DMS 273 (cell line): ENCODE results near the gene SNCAIP.
"Not testable (repeated sequence)": the region's sequence is repeated elsewhere in the genome, so short reads cannot be mapped to it uniquely, and the experiment has no call there.

Experiments used
- DNase-seq: peaks from one replicate; lab custom pipeline; 2025; ENCODE audit not compliant: unreplicated experiment; lab: John Stamatoyannopoulos, UW

SNCAIP gene

DNA sequence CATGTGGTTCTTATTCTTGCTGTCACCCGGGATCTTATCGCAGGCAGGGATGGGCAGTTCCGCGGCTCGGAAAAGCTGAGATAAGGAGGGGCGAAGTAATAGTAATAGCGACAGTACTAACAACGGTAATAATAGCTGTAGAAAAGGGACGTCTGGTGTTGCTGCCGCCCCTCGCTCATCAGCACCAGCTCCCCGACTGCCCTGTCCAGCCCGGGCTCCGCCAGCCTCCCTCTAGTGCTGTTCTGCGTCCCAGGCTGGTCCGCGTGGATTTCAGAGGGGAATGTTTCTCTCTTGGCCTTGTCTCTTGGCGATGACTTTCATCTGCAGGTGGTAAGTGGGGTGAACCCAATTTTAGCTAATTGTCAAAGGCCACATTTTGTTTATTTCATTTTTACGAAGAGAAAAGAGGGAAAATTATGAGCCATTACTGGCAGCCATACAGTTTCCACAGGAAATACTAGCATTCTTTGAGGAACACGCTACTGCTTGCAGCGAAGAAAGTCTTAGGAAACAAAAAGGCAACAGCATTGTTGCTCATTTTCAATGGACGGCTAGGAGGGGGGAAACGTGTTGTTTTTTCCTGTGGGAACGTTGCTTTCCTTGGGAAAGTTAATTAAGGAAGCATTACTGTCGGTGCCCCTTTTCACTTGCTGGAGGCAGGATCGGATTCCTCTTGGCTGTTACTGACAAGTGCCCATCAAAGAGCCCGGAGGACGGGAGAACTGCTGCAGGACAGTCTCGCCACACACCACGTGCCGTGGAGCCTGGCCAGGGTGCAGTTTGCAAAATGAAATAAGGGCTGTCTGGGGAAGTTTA lies 762 bp downstream of the SNCAIP start:
- DNase-seq = peak; percentile 52

DNA sequence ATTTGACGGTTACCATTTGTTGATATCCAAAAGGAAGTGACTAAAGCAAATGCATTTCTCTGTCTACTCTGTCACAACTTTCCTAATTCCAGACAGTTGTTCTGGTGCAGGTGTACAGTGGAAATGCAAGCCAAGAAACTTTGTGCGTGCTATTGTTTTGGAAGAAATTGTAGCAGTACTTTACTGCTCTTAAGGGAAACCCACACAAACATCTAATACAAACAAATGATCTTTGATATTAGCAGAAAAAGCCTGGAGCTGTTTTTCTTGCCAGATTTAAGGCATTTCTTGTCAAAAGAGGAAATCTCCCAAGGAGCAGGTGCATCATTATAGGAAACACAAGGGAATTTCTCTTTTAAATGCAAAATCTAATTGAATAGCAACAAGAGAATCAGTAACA lies 2.0 kb downstream of the SNCAIP start:
- no peak for DNase-seq

DNA sequence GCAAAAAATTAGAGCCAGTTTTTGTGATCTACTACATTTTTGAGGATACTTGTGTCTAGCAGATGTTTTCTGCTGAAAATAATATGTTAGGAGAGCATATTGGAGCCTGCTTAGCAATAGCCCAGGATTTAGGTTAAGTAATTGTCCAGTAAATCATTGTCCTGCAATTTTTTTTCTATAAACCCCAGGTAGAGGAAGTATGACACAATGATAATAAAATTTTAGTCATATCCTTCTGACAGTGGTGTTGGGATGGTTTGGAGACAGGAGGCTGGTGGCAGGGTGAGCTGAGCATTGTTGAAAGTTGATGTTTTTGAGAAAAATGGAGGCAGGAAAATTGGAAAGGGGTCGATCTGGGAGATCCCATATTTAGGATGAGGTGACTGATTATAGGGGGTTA lies 3.5 kb downstream of the SNCAIP start:
- DNase-seq = no peak

DNA sequence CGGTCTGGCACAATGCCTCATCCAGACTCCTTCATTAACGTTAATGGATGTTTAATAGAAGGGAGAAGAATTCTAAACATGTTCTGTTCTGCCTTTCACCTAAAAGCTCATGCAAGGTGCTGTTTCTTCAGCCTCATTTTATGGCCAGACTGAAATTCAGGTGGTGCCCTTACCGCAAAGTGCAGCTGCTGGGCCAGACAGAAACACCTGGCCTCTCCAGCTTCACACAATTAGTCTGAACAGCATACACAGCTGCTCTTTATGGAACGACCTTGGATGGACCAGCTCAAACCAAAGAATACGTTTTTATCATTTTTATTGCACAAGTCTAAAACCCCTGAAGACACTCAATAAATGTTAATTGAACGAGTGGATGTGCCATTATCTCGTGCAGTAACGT lies 4.6 kb downstream of the SNCAIP start:
- no peak for DNase-seq

DNA sequence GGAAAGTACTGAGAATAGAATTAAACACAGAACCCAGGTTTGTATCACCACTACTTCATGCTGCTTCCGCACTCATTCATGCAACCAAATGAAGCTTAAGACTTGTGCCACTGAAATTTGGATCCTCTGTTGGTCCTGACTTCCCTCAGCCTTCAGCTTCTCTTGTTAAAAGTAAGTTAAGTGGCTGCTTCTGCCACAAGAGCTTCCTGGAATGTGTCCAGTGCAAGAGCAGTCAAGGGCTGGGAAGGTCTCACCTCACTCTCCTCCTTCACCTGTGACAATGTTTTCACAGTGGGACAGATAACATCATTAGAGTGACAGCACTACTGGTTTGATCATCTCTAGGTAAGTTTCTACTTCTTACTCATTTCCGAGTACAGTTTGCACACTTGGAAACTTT lies 7.9 kb downstream of the SNCAIP start:
- no peak for DNase-seq

DNA sequence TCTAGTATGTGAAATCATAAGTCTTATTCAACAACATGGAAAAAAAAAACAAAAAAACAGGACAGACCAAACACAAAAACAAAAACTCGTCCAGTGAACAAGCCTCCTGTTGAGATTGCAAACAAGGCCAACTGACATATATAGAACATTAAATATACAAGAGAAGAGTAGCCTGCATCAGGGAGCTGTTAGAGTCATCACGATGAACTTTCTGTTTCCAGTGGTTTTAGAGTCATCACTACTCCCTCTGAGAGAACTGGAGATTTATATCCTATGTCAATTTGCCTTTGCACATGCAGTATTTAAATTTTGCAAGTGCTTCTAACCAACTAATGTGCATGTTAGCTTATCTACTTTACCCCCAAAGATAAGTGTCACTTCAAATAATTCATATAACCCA lies 9.9 kb downstream of the SNCAIP start:
- no peak for DNase-seq

DNA sequence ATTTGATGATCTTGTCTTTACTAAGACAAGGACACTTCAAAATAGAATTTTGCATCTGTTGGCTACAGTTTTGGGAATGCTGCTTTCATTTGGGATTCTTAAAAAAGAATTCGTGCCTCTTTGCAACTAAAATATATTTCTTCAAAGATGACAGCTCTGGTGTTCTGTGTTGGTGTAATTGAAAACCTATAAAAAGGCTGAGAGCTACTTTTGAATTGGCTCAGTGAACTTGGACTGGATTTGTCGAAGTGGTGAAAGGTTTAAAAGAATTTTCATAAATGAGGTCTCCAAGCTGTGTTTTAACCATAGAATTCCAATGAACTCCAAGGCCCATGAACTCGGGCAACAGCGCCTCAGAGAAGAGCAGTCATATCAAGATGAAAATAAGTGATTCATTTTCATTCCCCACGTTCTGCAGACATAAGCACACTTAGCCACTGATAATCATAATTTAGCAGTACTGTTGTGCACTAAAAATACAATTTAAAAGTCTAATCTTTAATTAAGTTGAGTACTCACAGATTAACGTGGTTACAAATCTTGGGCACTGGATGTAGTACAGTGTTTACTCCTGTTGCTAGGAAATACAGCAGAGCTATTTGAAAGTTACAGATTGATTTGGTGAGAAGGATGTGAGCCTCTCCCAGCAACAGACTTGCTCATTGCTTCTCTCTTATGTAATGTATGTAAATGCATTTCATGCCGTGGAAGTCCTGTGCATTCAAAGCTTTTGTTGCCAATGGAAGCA lies 10.9 kb downstream of the SNCAIP start:
- DNase-seq = no peak

DNA sequence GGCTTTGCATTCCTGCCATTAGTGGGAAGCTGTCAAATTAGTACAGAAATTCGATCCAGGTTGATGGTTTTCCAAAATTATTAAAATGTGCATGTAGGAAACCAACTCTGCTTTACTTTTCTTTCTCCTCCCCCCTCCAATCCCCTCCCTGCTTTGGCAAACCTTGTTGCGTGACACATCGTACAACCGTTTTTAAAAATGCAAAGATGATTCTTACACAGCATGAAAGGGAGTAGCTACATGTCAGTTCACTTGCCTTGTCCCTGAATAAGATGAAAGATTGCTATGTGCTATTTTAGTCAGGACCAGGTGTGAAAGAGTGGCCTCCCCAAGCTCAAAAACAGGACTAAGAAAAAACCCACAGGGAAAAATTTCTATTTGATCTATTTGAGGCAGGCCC lies 11.7 kb downstream of the SNCAIP start:
- DNase-seq = no peak

DNA sequence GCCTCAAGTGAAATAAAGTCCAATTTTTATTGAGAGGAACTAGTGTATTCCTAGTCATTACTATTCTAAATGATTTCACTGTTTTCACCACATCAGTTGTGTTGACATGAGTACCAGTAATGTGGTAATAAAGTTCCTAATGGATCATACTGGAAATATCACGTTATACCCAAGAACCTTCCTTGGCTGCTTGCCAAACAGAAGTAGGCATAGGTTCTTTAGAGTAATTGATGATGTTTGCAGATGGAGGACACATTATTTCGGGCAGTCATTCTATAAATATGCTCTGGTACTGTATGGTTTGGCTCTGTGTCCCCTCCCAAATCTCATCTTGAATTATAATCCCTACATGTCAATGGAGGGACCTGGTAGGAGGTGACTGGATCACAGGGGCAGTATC lies 15.1 kb downstream of the SNCAIP start:
- DNase-seq = no peak

DNA sequence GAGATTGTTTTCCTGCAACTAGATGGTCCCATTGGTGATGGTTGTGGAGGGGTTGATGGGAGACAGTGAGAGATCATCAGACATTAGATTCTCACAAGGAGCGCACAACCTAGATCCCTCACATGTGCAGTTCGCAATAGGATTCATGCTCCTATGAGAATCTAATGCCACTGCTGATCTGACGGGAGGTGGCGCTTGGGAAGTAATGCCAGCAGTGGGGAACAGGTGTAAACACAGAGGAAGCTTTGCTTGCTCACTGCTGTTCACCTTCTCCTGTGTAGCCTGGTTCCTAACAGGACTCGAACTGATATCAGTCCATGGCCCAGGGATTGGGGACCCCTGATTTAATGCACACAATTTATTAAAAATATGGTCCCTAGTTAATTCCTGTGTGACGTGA lies 18.8 kb downstream of the SNCAIP start:
- DNase-seq = no peak

DNA sequence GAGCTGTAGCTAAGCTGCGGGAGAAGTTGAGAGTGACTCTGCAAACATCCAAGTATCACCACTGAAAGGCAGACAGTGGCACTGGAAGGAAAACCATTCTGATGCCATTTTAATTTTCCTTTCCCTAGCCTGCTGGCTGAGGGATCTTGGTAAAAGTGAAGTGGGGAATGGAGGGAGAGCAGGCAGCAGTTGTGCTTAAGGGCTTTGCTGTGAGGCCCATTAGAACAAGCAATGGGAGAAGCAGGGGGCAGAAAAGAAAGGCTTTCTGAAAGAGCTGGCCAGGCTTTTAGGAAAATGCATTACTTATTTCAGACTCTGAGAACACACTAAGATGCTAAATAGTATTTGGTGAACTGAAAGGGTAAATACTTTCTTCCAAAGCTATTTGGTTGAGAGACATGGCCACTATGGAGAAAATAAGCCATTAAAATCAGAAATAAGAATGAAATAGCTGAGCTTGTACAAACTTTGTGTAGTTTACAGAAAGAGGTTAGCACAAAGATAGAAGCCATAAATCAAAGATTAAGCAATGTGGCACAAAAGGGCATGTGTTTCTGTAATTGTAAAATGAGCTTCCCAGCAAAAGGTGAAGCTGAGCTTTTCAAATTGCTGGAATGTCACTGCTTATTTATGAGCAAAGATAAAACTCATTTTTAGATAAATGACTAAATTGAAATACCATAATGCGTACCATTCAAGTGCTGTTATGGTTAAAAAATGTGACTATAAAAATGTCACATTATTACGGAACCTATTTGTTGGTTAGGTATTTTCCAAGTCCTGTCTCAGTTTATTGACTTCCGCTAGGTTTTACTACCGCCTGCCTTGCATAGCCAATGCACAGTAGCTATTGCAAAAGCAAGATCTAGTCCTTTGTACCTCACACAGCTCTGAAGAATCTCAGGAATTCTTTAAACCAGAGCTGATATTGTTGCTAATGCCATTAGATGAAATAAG lies 20.8 kb downstream of the SNCAIP start:
- DNase-seq = no peak

DNA sequence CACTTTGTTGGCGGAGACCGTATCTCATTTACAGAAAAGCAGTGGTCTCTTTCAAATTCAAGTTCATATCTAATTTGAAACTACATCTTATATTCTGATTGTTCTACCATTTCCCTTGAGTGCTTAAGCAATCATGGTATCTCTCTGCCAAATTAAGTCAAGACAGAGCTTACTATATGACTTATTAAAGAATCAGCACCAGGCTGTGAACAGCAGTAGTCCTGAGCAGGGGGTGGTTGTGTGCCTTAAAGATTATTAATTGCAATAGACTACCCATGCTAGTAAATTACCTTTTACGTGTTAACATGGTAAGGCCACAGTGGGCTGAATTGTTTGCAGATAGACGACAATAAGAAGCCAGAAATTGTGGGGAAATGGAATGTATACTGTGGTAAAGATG lies 21.5 kb downstream of the SNCAIP start:
- DNase-seq = no peak

DNA sequence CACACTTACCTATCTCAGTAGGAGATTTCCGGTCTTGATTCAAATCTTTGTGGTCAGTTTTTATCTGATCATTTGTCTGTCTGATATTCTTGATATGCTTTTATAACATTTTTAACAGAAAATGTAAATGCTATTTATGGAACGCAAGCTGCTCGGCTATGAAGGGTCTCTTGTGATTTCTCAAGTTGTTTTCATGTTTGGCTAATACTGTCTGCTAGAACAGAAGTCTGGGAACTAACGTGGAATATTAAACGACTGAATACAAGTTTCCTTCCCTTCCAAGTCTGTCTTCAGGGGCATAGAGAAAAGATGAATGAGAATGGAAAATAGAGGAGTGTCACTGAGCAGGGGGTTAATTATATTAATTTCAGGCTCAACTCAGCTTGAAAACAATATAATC lies 27.6 kb downstream of the SNCAIP start:
- no peak for DNase-seq

DNA sequence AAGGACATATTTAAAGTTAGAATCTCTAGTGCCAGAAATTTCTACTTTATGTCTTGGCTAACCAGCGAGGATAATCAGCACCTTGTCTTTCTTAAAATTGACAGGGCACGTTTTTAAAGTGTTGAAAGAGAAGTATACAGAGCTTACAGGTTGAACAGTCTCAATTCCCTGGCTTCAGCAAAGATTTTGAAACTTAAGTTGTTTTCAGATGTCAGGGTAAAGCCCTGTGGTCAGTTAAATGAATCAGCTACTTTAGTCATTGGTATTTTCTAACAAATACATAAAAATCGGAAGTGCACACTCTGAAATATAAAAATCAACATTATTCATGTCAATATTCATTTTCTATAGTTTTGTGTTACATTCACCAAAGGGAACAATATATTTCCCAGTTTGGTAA lies 29.1 kb downstream of the SNCAIP start:
- no peak for DNase-seq

DNA sequence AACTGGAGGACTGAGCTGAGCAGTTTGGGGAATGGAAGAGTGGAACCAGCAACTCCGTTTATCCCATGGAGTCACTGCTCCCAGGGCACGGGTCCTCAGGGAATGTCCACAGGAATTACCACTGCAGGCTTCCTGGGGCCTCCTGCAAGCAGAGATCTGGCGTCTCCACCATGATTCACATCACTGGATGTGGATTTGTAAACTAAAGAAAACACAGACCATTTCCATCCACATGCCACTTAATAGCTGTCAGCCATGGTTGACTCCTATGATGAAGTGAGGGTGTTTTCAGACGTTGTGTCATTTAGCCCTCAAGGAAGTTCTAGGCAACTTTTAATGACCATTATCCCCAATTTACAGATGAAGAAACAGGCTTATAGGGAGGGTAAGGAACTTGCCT lies 30.2 kb downstream of the SNCAIP start:
- no peak for DNase-seq

DNA sequence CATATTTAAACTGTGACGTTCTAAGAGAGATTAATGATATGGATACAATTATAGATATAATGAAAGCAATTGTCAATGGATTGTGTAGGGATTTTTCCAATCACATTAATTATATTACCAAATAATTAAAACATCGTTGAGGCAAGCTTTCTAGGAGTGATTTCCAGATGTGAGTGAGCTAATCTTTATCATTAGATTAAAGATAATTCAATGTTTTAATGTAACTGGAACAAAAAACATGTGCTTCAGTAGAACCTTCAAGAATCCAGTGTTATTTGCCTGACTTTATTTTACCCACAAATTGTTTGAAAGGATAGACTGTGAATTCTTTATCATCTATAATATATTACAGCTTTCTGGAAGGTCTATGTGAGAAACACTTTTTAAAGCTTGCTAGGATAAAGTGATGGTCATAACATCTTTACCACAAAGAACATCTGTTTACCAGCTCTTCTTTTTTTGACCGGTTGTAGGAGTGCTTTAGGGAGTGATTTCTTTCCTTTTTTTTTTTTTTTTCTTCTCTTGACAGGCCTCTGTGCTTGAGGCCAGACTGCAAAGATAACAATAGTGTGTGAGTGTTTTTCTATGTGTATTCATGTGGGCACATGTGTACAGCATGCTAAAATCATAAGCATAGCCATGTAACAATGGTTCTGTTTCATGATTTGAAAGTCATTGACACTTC lies 35.0 kb downstream of the SNCAIP start:
- DNase-seq = no peak

DNA sequence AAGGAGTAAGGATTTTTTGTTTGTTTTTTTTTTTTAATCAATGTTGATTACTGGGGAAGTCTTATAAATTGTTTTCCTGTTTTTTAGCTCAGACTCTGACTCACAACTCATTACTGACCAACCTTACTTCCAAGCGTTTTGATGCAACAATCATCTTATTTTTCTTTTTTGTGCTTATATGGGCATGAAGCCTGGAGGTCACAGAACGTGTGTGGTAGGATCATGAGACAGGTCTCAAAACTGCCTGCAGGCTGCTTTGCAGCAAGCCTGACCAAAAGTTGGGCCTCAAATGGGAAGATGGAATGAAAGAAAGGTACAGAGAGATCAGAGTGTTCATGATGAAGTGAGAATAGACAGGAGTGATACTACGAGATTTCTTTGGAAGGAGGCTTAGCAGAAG lies 38.5 kb downstream of the SNCAIP start:
- no peak for DNase-seq

DNA sequence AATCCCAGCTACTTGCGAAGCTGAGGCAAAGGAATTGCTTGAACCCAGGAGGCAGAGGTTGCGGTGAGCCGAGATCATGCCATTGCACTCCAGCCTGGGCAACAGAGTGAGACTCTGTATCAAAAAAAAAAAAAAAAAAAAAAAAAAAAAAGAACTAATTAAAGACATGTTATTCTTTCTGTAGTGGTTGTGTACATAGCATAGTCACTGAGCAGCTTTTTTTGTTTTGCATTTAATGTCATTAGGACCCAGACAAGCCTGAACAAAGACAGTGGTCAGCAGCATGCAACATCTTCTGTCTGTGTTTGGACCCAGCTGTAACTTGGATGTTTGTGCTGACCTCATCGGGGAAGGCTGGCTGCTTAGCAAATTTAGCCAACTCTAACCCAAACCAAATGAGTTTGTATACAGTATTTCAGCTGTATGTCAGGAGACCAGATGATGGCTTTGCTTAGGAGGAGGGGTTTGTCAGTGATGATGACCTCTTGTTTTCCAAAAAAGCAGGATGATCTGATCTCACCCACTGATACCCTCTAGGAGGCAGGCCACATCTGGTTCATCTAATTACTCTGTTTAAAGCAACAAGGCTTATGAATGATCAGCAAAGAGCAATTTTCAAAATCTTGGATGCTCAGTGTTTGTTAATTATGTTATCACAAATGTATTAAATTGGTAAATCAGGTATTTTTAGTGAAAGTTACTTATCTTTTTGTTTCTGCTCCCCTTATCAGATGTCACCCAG lies 39.5 kb downstream of the SNCAIP start:
- DNase-seq = no peak

DNA sequence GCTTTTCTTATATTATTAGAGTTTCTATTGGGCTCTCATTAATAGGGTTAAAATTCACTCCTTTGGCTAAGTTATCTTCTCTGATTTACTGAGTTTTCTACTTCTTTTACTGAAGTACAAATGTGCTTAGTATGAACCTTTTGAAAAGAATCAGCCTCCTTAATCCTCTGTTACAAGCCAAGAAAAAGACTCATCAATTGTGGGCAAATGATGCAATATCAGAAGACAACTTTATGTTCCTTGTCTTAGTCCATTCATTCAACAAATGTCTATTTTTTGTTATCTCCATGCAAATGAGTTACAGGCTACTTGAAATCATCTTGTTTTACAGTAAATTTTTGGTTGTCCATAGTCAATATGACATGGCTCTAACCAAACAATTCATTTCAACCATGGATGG lies 40.3 kb downstream of the SNCAIP start:
- no peak for DNase-seq

DNA sequence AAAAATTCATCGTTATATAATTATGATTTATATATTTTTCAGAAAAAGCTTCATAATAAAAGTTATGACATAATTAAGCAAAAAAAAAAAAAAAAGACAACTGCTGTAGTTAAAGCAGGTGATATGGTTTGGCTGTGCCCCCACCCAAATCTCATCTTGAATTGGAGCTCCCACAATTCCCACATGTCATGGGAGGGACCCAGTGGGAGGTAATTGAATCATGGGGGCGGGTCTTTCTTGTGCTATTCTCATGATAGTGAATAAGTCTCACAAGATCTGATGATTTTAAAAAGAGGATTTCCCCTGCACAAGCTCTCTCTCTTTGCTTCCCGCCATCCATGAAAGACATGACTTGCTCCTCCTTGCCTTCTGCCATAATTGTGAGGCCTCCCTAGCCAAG lies 41.3 kb downstream of the SNCAIP start:
- DNase-seq = not testable (repeated sequence)
